Loucy (cell line): ENCODE measurements around the gene SH3PXD2A.

Experiments
- H2AFZ ChIP-seq: fragments of 200-600 bp; sonication (generic); 2 replicates; pipeline ENCODE4 v1.6.0; 2016; ENCODE audit warnings: antibody characterized with exemption, mild to moderate bottlenecking, low read length, moderate library complexity
- H3F3A ChIP-seq: fragments of 200-600 bp; 2 replicates; pipeline ENCODE4 v1.6.0; 2016; ENCODE audit warnings: antibody characterized with exemption, low read depth, mild to moderate bottlenecking
- H3K27me3 ChIP-seq: fragments of 200-600 bp; sonication (generic); 2 replicates; pipeline ENCODE4 v1.6.1; 2014; ENCODE audit warnings: low read length, mild to moderate bottlenecking; ENCODE audit not compliant: insufficient read depth, poor library complexity, severe bottlenecking
- H3K36me3 ChIP-seq: fragments of 200-600 bp; sonication (generic); 2 replicates; pipeline ENCODE4 v1.6.1; 2016; ENCODE audit warnings: low read length; ENCODE audit not compliant: insufficient read depth
- H3K4me1 ChIP-seq: fragments of 200-600 bp; sonication (generic); 2 replicates; pipeline ENCODE4 v1.5.1; 2014; ENCODE audit warnings: low read length, mild to moderate bottlenecking; ENCODE audit not compliant: insufficient read depth, poor library complexity, severe bottlenecking
- H3K4me2 ChIP-seq: fragments of 200-600 bp; sonication (generic); 2 replicates; pipeline ENCODE4 v1.6.0; 2014; ENCODE audit warnings: antibody characterized with exemption, low read length, low read depth, mild to moderate bottlenecking; ENCODE audit not compliant: poor library complexity, severe bottlenecking
- H3K4me3 ChIP-seq: fragments of 200-600 bp; sonication (generic); 2 replicates; pipeline ENCODE4 v1.5.1; 2014; ENCODE audit warnings: low read length, mild to moderate bottlenecking, mixed read lengths; ENCODE audit not compliant: poor library complexity, severe bottlenecking
- H3K79me2 ChIP-seq: fragments of 200-600 bp; sonication (generic); 2 replicates; pipeline ENCODE4 v1.6.1; 2014; ENCODE audit warnings: low read length; ENCODE audit not compliant: insufficient read depth
- H3K9ac ChIP-seq: fragments of 200-600 bp; sonication (generic); 2 replicates; pipeline ENCODE4 v1.6.0; 2014; ENCODE audit warnings: mild to moderate bottlenecking, low read depth, low read length, moderate library complexity; ENCODE audit not compliant: poor library complexity, severe bottlenecking
- H3K9me2 ChIP-seq: fragments of 200-600 bp; sonication (generic); replicated peaks from 2 replicates; pipeline ENCODE4 v1.6.1; 2016; ENCODE audit warnings: low read depth, low read length, mixed read lengths
- H3K9me3 ChIP-seq: fragments of 200-600 bp; sonication (generic); 2 replicates; pipeline ENCODE4 v1.6.1; 2014; ENCODE audit warnings: mild to moderate bottlenecking, antibody characterized with exemption, low read length, low read depth; ENCODE audit not compliant: insufficient read depth
- H4K20me1 ChIP-seq: fragments of 200-600 bp; sonication (generic); 2 replicates; pipeline ENCODE4 v1.6.0; 2014; ENCODE audit warnings: antibody characterized with exemption, low read length, mild to moderate bottlenecking; ENCODE audit not compliant: insufficient read depth, poor library complexity, severe bottlenecking
- CTCF ChIP-seq: fragments of 200-600 bp; sonication (generic); conservative IDR thresholded peaks from 2 replicates; pipeline ENCODE4 v1.5.1; 2014; ENCODE audit warnings: mild to moderate bottlenecking, antibody characterized with exemption, low read length
- EZH2phosphoT487 ChIP-seq: fragments of 200-600 bp; IDR thresholded peaks from 2 replicates; pipeline ENCODE4 v1.6.1; 2018; ENCODE audit warnings: antibody characterized with exemption, mild to moderate bottlenecking, moderate library complexity, borderline replicate concordance

SH3PXD2A gene

GRCh38 chr10:103584216-103585010 is 271.0 kb downstream of the SH3PXD2A start:
- H3K27me3 ChIP-seq = no peaks in the 10 kb centered on the region
- H3K9ac ChIP-seq = no peak overlapping the region
- no peaks in the 10 kb centered on the region for H4K20me1 ChIP-seq
- no peaks in the 10 kb centered on the region for H3K36me3 ChIP-seq
- H3K79me2 ChIP-seq = no peaks in the 10 kb centered on the region
- no peak for TF ChIP-seq EZH2phosphoT487
- no peak for TF ChIP-seq CTCF
- H3K4me3 ChIP-seq = no peak overlapping the region
- H2AFZ ChIP-seq = no peak overlapping the region
- H3K9me3 ChIP-seq = 0 out of 2 replicates have a peak, but pooled peaks cover 2% of the 10 kb centered on the region
- H3K9me2 ChIP-seq = no peaks in the 10 kb centered on the region
- no peaks in the 10 kb centered on the region for H3F3A ChIP-seq
- no peaks in the 10 kb centered on the region for H3K4me1 ChIP-seq
- H3K4me2 ChIP-seq = no peak overlapping the region

GRCh38 chr10:103583871-103584215 is 271.5 kb downstream of the SH3PXD2A start:
- Histone ChIP-seq H3K9me3 (0 out of 2 replicates have a peak, but pooled peaks cover 2% of the 10 kb centered on the region), H3K27me3 (no peaks in the 10 kb centered on the region), H4K20me1 (no peaks in the 10 kb centered on the region), H3K9me2 (no peaks in the 10 kb centered on the region), H3K79me2 (no peaks in the 10 kb centered on the region), H3K36me3 (no peaks in the 10 kb centered on the region), H3F3A (no peaks in the 10 kb centered on the region), H2AFZ (no peak overlapping the region), H3K4me3 (no peak overlapping the region), H3K9ac (no peak overlapping the region), H3K4me1 (no peaks in the 10 kb centered on the region), H3K4me2 (no peak overlapping the region)
- TF ChIP-seq CTCF (no peak), EZH2phosphoT487 (no peak)

GRCh38 chr10:103582331-103583123 is 272.8 kb downstream of the SH3PXD2A start:
- H3K79me2 ChIP-seq = no peaks in the 10 kb centered on the region
- no peak overlapping the region for H3K4me2 ChIP-seq
- H2AFZ ChIP-seq = no peak overlapping the region
- no peaks in the 10 kb centered on the region for H3K4me1 ChIP-seq
- H3K36me3 ChIP-seq = no peaks in the 10 kb centered on the region
- no peak overlapping the region for H3K4me3 ChIP-seq
- no peaks in the 10 kb centered on the region for H4K20me1 ChIP-seq
- no peaks in the 10 kb centered on the region for H3K9me2 ChIP-seq
- H3K9me3 ChIP-seq = 0 out of 2 replicates have a peak, but pooled peaks cover under 1% of the 10 kb centered on the region
- no peak overlapping the region for H3K9ac ChIP-seq
- TF ChIP-seq EZH2phosphoT487 = no peak
- no peak for TF ChIP-seq CTCF
- no peaks in the 10 kb centered on the region for H3F3A ChIP-seq
- H3K27me3 ChIP-seq = no peaks in the 10 kb centered on the region
